Measurements from ENCODE around the gene TMCC3.

DNA sequence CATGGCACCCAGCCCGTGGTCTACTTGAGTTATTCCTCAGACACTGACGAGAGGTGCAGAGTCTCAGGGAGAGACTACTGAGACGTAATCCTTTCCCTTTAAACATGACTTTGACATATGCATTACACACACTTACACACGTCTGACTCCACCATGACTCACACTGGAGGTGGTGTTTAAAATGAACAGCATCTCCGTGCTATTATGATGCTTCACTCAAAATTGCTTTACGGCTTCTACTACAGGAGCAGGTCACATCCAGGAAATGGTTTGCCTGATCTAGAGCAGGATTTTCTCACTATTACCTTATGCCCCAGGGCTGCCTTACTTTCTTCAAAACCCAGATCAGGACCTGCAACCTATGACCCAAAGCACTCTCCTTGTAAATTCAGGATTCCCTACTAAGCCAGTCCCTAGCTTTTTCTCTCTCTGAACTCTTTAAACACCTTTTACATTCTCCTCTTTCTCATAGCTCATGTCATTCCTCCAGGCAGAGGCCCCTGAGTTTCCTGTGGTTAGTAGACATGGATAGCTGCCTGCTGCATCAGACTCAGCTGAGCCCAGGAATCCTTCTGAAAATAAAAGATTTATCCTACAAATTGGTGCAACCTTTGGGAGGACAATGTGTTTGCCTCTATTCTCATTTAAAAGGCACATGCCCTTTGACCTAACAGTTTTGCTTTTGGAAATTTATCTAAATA, 31.2 kb downstream of the TMCC3 start:
- TF ChIP-seq, protein P1, sequence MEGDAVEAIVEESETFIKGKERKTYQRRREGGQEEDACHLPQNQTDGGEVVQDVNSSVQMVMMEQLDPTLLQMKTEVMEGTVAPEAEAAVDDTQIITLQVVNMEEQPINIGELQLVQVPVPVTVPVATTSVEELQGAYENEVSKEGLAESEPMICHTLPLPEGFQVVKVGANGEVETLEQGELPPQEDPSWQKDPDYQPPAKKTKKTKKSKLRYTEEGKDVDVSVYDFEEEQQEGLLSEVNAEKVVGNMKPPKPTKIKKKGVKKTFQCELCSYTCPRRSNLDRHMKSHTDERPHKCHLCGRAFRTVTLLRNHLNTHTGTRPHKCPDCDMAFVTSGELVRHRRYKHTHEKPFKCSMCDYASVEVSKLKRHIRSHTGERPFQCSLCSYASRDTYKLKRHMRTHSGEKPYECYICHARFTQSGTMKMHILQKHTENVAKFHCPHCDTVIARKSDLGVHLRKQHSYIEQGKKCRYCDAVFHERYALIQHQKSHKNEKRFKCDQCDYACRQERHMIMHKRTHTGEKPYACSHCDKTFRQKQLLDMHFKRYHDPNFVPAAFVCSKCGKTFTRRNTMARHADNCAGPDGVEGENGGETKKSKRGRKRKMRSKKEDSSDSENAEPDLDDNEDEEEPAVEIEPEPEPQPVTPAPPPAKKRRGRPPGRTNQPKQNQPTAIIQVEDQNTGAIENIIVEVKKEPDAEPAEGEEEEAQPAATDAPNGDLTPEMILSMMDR (tag by site-specific recombination; IDR thresholded peaks at IDR 0.05) = no peak
- TF ChIP-seq, protein P2, sequence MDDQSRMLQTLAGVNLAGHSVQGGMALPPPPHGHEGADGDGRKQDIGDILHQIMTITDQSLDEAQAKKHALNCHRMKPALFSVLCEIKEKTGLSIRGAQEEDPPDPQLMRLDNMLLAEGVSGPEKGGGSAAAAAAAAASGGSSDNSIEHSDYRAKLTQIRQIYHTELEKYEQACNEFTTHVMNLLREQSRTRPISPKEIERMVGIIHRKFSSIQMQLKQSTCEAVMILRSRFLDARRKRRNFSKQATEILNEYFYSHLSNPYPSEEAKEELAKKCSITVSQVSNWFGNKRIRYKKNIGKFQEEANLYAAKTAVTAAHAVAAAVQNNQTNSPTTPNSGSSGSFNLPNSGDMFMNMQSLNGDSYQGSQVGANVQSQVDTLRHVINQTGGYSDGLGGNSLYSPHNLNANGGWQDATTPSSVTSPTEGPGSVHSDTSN (CRISPR knock-in tag; IDR thresholded peaks at IDR 0.05) = no peak
- TF ChIP-seq YY1 (tag by site-specific recombination; IDR thresholded peaks at IDR 0.05) (no peak), ZNF585B (tag by site-specific recombination; IDR thresholded peaks at IDR 0.05) (no peak), ZNF274 (IDR thresholded peaks at IDR 0.05; ENCODE audit: low read length) (no peak), ZNF274 (tag by site-specific recombination; IDR thresholded peaks at IDR 0.05; ENCODE audit: borderline replicate concordance) (no peak), ZNF133 (tag by site-specific recombination; IDR thresholded peaks at IDR 0.05) (no peak), ZNF76 (tag by site-specific recombination; IDR thresholded peaks at IDR 0.05; ENCODE audit: borderline replicate concordance, low read depth) (no peak), BCL11A (tag by site-specific recombination; IDR thresholded peaks at IDR 0.05; ENCODE audit: low read depth) (no peak)
- TF ChIP-seq, protein P3, sequence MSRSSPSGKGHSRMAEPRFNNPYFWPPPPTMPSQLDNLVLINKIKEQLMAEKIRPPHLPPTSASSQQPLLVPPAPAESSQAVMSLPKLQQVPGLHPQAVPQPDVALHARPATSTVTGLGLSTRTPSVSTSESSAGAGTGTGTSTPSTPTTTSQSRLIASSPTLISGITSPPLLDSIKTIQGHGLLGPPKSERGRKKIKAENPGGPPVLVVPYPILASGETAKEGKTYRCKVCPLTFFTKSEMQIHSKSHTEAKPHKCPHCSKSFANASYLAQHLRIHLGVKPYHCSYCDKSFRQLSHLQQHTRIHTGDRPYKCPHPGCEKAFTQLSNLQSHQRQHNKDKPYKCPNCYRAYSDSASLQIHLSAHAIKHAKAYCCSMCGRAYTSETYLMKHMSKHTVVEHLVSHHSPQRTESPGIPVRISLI (tag by site-specific recombination; IDR thresholded peaks at IDR 0.05) = no peak
